Stimulated activated CD4-positive, alpha-beta T cell treated with anti-CD3 and anti-CD28 coated beads, Interleukin-2, amount 100 ng/mL, for 48 hours (primary cell): ENCODE measurements around the gene EIF1AD.
"Not testable (repeated sequence)": the region's sequence is repeated elsewhere in the genome, so short reads cannot be mapped to it uniquely, and the experiment has no call there.

Source experiments
- DNase-seq, 2 donors: peaks; one replicate each; pipeline ENCODE4 v3.0.0-alpha.2; 2020

The EIF1AD gene

GRCh38 chr11:65967329-65967934, 34.5 kb downstream of the EIF1AD start:
- no peak for DNase-seq

GRCh38 chr11:65965986-65966762, 35.8 kb downstream of the EIF1AD start:
- DNase-seq: no peak

GRCh38 chr11:65964906-65965305, 37.1 kb downstream of the EIF1AD start:
- no peak for DNase-seq

GRCh38 chr11:65962141-65962564, 39.8 kb downstream of the EIF1AD start:
- no peak for DNase-seq

- peak; percentile 89 to 92 for DNase-seq
These were observed 40.5 kb downstream of the EIF1AD start, which contains the start of gene SART1 for GRCh38 chr11:65961267-65962140. SART1 (plus strand) TSS chr11:65961734; CDS start chr11:65961781, 47 bp downstream.

GRCh38 chr11:65960824-65961266, 41.1 kb downstream of the EIF1AD start:
- no peak for DNase-seq

GRCh38 chr11:65958774-65959420, 43.1 kb downstream of the EIF1AD start:
- no peak for DNase-seq

- DNase-seq: no peak
These were observed 43.7 kb downstream of the EIF1AD start for GRCh38 chr11:65958291-65958690.

GRCh38 chr11:65954771-65955170, 47.2 kb downstream of the EIF1AD start:
- DNase-seq: no peak

GRCh38 chr11:65953471-65953870, 48.5 kb downstream of the EIF1AD start:
- no peak for DNase-seq

- DNase-seq: no peak
These were observed 49.9 kb downstream of the EIF1AD start for GRCh38 chr11:65952052-65952521.

- DNase-seq: not testable (repeated sequence)
These were observed 50.3 kb downstream of the EIF1AD start for GRCh38 chr11:65951641-65952040.

- not testable (repeated sequence) for DNase-seq
These were observed 51.2 kb downstream of the EIF1AD start for GRCh38 chr11:65950711-65951110.

GRCh38 chr11:65947603-65948125, 54.3 kb downstream of the EIF1AD start:
- DNase-seq: no peak

- no peak for DNase-seq
These were observed 54.8 kb downstream of the EIF1AD start for GRCh38 chr11:65947133-65947532.

GRCh38 chr11:65946655-65947054, 55.3 kb downstream of the EIF1AD start:
- DNase-seq: no peak
